GM12801 (cell line): ENCODE results near the gene CHAF1A.

Experiments
- CTCF ChIP-seq: IDR thresholded peaks from one replicate; pipeline ENCODE4 v1.5.1; 2011; ENCODE audit warnings: control low read depth; ENCODE audit not compliant: insufficient read length; ENCODE audit errors: extremely low read depth

Gene CHAF1A

GRCh38 chr19:4373013-4373367, 29.4 kb upstream of the CHAF1A start:
- no peak for TF ChIP-seq CTCF

DNA sequence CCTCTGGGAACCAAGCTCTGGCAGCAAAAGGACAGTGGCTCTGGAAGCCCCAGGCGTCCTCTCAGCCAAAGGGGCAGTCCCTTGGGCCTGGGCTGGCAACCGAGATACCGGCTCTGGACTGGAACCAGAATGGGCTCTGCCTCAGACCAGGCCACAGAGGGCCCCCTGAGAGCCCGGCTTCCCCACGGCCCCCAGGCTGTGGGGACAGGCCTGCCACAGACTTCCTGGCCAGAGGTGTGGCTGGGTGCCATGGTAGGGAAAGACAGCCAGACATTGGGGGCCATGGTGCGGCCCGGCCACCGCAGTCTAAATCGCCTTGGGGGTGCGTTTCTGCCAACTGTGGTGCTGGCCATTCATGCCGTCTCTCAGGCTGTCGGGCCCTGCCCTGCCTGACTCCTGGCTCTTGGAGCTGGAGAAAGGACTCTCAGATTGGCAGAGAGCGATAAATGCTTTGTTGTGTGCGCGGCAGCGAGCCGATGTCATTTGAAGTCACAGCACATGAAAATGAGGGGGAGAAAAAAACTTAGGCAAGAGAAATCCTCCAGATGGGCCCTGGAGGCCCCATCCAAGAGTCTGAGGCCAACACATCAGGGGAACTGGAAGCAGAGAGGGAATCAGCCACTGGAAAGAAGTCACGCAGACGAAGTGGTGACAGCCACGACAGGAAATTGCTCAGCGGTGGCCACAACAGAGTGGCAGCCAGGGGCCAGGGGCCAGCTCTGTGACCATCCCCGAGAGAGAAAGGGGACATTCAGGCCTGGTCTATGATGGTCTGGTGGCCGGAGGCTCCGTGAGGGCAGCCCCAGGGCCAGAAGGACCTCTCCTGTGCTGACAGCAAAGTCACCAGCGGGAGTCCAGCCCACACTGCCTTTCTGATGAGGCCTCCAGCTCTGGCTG, 28.6 kb upstream of the CHAF1A start:
- no peak for TF ChIP-seq CTCF

DNA sequence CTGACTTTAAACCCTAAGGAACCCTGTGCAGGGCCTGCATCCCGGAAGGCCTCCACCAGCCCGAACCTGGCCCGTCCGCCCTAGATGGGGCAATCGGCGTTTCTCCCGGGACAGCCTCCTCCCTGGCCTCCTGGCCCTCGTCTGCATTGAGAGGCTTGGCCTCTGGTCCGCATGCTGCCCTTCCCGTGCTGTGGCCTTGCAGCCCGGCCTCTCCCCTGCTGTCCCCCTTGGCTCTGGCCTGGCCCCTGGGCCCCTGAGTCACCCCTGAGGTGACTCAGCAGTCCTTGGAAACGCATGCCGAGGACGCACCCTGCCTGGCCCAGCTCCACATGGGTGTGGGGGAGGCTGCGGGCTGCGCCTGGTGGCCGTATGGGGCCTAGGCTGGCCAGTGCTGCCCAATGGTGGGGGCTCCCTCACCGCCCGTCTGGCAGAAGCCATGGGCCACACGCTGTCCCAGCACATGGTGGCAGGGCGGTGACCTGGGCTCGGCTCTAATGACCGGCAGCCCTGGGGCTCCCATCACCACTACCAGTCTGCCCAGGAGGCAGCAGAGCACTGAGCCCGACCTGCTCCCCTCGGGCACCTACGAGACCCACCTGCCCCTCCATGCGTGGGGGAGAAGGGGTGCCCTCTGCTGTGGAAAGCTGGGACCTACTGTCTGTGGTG, 27.8 kb upstream of the CHAF1A start:
- TF ChIP-seq CTCF, result no peak

- TF ChIP-seq CTCF, result no peak
Observed at GRCh38 chr19:4375164-4376027, 27.0 kb upstream of the CHAF1A start.

- no peak for TF ChIP-seq CTCF
Observed at GRCh38 chr19:4376028-4376670, 26.3 kb upstream of the CHAF1A start.

DNA sequence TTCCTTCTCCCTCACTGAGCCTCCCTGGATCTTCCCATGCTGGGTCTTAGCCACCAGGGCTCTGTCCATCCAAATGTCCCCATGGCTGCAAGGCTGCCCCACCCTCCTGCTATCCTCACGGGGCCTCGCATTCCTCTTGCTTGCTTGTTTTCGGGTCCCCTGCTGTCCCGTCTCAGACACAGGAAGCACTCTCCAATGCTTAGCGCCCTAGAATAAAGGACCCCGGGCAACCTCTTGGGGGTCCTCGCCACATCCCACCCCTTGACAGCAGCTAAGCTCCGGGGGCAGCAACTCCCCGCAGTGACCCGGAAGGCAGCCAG, 25.8 kb upstream of the CHAF1A start:
- TF ChIP-seq CTCF, result no peak
